ENCODE results near the gene FOCAD.

- TF ChIP-seq EP300 (IDR thresholded peaks at IDR 0.05; ENCODE audit: borderline replicate concordance) (no peak), CEBPB (IDR thresholded peaks at IDR 0.05) (no peak), CREB1 (IDR thresholded peaks at IDR 0.05; ENCODE audit: low read depth) (no peak), YY1 (IDR thresholded peaks at IDR 0.05; ENCODE audit: low read depth) (no peak), TCF12 (IDR thresholded peaks at IDR 0.05; ENCODE audit: low read depth) (no peak), RAD21 (IDR thresholded peaks at IDR 0.05; ENCODE audit: low read depth) (no peak), TAF1 (IDR thresholded peaks at IDR 0.05; ENCODE audit: low read depth) (no peak)
- TF ChIP-seq, protein P1, sequence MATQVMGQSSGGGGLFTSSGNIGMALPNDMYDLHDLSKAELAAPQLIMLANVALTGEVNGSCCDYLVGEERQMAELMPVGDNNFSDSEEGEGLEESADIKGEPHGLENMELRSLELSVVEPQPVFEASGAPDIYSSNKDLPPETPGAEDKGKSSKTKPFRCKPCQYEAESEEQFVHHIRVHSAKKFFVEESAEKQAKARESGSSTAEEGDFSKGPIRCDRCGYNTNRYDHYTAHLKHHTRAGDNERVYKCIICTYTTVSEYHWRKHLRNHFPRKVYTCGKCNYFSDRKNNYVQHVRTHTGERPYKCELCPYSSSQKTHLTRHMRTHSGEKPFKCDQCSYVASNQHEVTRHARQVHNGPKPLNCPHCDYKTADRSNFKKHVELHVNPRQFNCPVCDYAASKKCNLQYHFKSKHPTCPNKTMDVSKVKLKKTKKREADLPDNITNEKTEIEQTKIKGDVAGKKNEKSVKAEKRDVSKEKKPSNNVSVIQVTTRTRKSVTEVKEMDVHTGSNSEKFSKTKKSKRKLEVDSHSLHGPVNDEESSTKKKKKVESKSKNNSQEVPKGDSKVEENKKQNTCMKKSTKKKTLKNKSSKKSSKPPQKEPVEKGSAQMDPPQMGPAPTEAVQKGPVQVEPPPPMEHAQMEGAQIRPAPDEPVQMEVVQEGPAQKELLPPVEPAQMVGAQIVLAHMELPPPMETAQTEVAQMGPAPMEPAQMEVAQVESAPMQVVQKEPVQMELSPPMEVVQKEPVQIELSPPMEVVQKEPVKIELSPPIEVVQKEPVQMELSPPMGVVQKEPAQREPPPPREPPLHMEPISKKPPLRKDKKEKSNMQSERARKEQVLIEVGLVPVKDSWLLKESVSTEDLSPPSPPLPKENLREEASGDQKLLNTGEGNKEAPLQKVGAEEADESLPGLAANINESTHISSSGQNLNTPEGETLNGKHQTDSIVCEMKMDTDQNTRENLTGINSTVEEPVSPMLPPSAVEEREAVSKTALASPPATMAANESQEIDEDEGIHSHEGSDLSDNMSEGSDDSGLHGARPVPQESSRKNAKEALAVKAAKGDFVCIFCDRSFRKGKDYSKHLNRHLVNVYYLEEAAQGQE (IDR thresholded peaks at IDR 0.05; ENCODE audit: low read depth), result no peak
Observed at GRCh38 chr9:20640331-20641187, 43.5 kb upstream of the FOCAD start.

All from Ishikawa (cell line).